HepG2 (cell line): ENCODE data around the gene MYO5A. TPM values are rescaled to one million over a fixed set of nuclear protein-coding genes. Genes with fewer than 3 reads are reported as not detected.

Experiments used
- CREB1 ChIP-seq, 2 experiments: fragments of 450-650 bp in 1 of 2; IDR thresholded peaks; 2 replicates each; pipeline ENCODE4 v1.6.1; 2016 to 2017; ENCODE audit warnings: control low read depth in 1 of 2, mild to moderate bottlenecking in 1 of 2, missing compliant biosample characterization in 1 of 2, missing genetic modification characterization in 1 of 2
- FIP1L1 ChIP-seq: fragments of 200-400 bp; formaldehyde crosslinking; IDR thresholded peaks from 2 replicates; pipeline ENCODE4 v1.6.1; 2018; ENCODE audit warnings: low read depth, mild to moderate bottlenecking, low read length, moderate library complexity, borderline replicate concordance; ENCODE audit not compliant: insufficient read depth
- FOXK1 ChIP-seq: sonication (generic); formaldehyde crosslinking; IDR thresholded peaks from 2 replicates; pipeline ENCODE4 v1.4.0; 2020; ENCODE audit warnings: low read depth, missing genetic modification reagents, borderline replicate concordance
- LBX2 ChIP-seq: sonication (generic); formaldehyde crosslinking; IDR thresholded peaks from 2 replicates; pipeline ENCODE4 v1.5.0; 2020; ENCODE audit warnings: missing genetic modification reagents, mild to moderate bottlenecking, borderline replicate concordance
- POLR2A ChIP-seq, 2 experiments: IDR thresholded peaks; 2 replicates each; pipeline ENCODE4 v1.6.1; 2011; ENCODE audit warnings: low read depth in 2 of 2, low read length in 2 of 2, mild to moderate bottlenecking in 1 of 2, moderate library complexity in 1 of 2; ENCODE audit not compliant: insufficient read depth in 1 of 2
- ZBTB49 ChIP-seq: sonication (generic); formaldehyde crosslinking; IDR thresholded peaks from 2 replicates; pipeline ENCODE4 v1.4.0; 2020; ENCODE audit warnings: missing genetic modification reagents, borderline replicate concordance
- polyA plus RNA-seq, 8 experiments: library from polyadenylated mRNA; depleted of rRNA in 3 of 8; stranded (reverse) in 7 of 8; unstranded in 1 of 8; fragments of >200 nt; fragmentation: Illumina TruSeq in 4 of 8; extraction: Trizol in 4 of 8; gene quantifications; 2 replicates each; pipeline versions ENCODE4 v1.2.1 to v1.2.3, GENCODE V29; 2011 to 2016; ENCODE audit warnings: low read depth in 4 of 8, missing spikeins in 1 of 8, mixed read lengths in 1 of 8; ENCODE audit not compliant: insufficient read depth in 1 of 8
- total RNA-seq, 5 experiments: library from RNA; depleted of rRNA; stranded (reverse); fragments of >200 nt; fragmentation: Illumina TruSeq; extraction: Trizol; gene quantifications; 2 replicates each; pipeline ENCODE4 v1.2.3, GENCODE V29; 2016; ENCODE audit warnings: low read depth in 1 of 5
- TF ChIP-seq, protein P1 (sequence below): sonication (generic); formaldehyde crosslinking; IDR thresholded peaks from 2 replicates; pipeline ENCODE4 v1.5.0; 2020; ENCODE audit warnings: mild to moderate bottlenecking, missing genetic modification reagents, moderate library complexity
- TF ChIP-seq, protein P2 (sequence below): sonication (generic); formaldehyde crosslinking; IDR thresholded peaks from 2 replicates; pipeline ENCODE4 v1.4.0; 2020; ENCODE audit warnings: mild to moderate bottlenecking, missing genetic modification reagents

Gene MYO5A
- total and polyA plus RNA-seq, 2 of the 13 experiments (the other 11 are each of a cell fraction or from before 2014, with no cell fraction given), result 2.8 to 4.8 TPM

DNA sequence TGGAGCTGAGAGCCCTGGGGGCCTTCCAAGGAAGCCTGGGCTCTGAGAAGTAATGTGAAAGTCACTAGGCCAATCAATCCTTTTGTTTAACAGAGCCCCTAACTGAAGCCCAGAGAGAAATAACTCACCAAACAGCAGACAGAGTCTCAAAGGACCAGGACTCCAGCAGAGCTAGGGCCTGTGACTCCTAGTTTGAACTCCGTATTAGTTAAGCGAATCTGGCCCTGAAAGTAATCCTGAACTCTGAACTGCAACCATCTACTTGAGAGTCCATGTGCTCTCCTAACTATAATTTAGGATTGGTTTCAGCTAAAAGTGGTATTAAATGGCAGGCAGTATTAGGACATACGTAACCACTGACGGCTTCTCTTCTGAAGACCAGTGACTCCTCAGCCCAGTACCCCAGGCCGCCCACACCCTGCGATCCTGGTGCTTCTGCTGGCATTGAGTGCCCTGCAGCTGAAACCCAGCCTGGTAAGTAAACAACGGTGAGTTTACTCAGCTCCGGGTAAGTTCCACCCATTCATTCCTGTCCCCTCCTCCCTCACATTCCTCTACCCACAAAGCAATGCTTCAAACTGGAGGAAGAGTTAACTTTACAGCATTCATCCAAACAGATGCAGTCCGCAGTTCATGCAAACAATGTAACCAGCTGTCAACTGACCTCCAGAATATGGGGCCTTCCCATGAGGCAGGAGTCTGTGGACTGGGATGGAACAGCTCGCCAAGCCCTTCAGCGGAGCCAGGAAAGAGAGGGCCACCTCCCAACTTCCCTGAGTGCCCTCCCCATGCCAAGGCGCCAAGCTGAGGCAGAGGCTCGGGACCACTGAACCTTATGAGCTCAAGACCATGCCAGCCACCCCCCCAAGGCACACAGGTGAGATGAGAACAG is 240.4 kb downstream of the MYO5A start (continued):
- TF ChIP-seq LBX2 (CRISPR knock-in tag) (no peak), ZBTB49 (no peak), FOXK1 (CRISPR knock-in tag) (peak; percentile 79; the same call in 1 of the 2 replicates), CREB1 (IDR thresholded peaks at IDR 0.05) (no peak; the same call in 1 of the 2 replicates), CREB1 (CRISPR knock-in tag; IDR thresholded peaks at IDR 0.05) (peak; percentile 64), FIP1L1 (no peak), POLR2A (IDR thresholded peaks at IDR 0.05; ENCODE audit: insufficient read depth in 1 of 2, low read depth in 2 of 2, low read length in 2 of 2) (peak; percentile 78 to 92)
- TF ChIP-seq, protein P1, sequence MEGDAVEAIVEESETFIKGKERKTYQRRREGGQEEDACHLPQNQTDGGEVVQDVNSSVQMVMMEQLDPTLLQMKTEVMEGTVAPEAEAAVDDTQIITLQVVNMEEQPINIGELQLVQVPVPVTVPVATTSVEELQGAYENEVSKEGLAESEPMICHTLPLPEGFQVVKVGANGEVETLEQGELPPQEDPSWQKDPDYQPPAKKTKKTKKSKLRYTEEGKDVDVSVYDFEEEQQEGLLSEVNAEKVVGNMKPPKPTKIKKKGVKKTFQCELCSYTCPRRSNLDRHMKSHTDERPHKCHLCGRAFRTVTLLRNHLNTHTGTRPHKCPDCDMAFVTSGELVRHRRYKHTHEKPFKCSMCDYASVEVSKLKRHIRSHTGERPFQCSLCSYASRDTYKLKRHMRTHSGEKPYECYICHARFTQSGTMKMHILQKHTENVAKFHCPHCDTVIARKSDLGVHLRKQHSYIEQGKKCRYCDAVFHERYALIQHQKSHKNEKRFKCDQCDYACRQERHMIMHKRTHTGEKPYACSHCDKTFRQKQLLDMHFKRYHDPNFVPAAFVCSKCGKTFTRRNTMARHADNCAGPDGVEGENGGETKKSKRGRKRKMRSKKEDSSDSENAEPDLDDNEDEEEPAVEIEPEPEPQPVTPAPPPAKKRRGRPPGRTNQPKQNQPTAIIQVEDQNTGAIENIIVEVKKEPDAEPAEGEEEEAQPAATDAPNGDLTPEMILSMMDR, result no peak
- TF ChIP-seq, protein P2, sequence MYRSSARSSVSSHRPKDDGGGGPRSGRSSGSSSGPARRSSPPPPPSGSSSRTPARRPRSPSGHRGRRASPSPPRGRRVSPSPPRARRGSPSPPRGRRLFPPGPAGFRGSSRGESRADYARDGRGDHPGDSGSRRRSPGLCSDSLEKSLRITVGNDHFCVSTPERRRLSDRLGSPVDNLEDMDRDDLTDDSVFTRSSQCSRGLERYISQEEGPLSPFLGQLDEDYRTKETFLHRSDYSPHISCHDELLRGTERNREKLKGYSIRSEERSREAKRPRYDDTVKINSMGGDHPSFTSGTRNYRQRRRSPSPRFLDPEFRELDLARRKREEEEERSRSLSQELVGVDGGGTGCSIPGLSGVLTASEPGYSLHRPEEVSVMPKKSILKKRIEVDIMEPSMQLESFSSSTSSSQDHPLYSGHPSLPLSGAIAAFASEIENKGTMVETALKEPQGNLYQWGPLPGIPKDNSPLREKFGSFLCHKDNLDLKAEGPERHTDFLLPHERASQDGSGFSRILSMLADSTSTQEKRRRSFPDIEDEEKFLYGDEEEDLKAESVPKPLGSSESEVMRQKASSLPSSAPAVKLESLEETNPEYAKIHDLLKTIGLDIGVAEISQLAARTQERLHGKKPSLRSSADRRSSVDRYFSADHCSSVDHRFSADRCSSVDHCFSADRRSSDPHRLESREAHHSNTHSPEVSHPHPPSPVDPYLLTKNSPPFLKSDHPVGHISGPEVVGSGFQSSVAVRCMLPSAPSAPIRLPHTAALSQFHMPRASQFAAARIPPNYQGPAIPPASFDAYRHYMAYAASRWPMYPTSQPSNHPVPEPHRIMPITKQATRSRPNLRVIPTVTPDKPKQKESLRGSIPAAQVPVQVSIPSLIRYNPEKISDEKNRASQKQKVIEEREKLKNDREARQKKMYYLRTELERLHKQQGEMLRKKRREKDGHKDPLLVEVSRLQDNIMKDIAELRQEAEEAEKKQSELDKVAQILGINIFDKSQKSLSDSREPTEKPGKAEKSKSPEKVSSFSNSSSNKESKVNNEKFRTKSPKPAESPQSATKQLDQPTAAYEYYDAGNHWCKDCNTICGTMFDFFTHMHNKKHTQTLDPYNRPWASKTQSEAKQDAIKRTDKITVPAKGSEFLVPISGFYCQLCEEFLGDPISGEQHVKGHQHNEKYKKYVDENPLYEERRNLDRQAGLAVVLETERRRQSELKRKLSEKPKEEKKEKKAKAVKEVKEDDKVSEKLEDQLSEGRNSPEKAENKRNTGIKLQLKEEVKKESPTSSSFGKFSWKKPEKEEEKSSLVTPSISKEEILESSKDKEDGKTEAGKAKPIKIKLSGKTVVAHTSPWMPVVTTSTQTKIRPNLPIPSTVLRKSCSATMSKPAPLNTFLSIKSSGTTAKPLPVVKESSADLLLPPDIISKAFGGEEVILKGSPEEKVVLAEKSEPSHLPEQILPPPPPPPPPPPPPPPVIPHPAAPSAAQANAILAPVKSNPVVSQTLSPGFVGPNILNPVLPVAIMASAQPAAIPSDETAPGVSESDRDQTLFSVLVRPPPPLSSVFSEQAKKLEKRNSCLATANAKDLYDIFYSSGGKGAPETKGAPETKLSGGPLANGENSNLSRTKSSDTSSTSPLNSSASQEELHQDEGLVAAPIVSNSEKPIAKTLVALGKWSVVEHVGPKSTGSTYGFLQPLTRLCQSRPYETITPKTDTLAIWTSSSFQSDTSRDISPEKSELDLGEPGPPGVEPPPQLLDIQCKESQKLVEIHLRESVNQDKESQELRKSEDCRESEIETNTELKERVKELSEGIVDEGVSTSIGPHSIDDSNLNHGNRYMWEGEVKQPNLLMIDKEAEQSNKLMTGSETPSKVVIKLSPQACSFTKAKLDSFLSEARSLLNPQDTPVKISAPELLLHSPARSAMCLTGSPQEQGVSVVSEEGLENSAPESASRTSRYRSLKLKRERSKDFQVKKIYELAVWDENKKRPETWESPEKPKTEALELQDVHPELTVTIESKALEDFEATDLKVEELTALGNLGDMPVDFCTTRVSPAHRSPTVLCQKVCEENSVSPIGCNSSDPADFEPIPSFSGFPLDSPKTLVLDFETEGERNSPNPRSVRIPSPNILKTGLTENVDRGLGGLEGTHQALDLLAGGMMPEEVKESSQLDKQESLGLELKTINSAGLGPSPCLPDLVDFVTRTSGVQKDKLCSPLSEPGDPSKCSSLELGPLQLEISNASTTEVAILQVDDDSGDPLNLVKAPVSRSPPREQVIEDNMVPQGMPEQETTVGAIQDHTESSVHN (CRISPR knock-in tag), result peak; percentile 71; the same call in 1 of the 2 replicates
